ENCODE measurements around the gene EFCAB13.

- TF ChIP-seq POLR2A (IDR thresholded peaks at IDR 0.05): no peak
- TF ChIP-seq, protein P1, sequence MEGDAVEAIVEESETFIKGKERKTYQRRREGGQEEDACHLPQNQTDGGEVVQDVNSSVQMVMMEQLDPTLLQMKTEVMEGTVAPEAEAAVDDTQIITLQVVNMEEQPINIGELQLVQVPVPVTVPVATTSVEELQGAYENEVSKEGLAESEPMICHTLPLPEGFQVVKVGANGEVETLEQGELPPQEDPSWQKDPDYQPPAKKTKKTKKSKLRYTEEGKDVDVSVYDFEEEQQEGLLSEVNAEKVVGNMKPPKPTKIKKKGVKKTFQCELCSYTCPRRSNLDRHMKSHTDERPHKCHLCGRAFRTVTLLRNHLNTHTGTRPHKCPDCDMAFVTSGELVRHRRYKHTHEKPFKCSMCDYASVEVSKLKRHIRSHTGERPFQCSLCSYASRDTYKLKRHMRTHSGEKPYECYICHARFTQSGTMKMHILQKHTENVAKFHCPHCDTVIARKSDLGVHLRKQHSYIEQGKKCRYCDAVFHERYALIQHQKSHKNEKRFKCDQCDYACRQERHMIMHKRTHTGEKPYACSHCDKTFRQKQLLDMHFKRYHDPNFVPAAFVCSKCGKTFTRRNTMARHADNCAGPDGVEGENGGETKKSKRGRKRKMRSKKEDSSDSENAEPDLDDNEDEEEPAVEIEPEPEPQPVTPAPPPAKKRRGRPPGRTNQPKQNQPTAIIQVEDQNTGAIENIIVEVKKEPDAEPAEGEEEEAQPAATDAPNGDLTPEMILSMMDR (IDR thresholded peaks at IDR 0.05): no peak
Observed at GRCh38 chr17:47276444-47276843, 47.3 kb upstream of the EFCAB13 start.
